ENCODE results near the gene TMX3. TPM values are rescaled to one million over a fixed set of nuclear protein-coding genes. Genes with fewer than 3 reads are reported as not detected.
A peak's percentile ranks its signal among the peaks of the same experiment; 100 is the strongest.

Gene TMX3
- total RNA-seq, 1 donor from 2014 or later, result 64.6 TPM

DNA sequence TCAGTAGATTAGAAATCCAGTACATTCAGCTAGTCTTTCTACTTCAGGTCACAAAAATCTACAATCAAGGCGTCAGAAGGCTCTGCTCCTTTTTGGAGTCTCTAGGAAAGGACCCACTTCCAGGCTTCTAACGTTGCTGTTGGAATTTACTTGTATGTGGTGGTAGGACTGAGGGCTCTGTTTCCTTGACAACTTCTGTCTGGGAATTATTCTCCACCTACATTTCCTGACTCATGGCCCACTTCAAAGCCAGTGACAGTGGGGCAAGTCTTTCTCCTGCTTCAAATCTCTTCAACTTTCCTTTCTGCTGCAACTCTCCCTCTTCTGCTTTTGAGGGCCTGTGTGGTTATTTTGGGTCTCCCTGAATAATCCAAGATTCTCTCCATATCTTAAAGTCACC, 10.4 kb upstream of the TMX3 start:
- Histone ChIP-seq H3K27me3 (ENCODE audit: insufficient read depth, low read length) (no peaks in the 10 kb centered on the region), H3K9me3 (ENCODE audit: insufficient read depth, low read depth, low read length) (no peaks in the 10 kb centered on the region), H2AFZ (ENCODE audit: low read depth, low read length) (no peak overlapping the region), H3K36me3 (ENCODE audit: insufficient read depth, low read length) (no peaks in the 10 kb centered on the region), H4K20me1 (ENCODE audit: insufficient read depth, low read length) (no peaks in the 10 kb centered on the region), H3K4me2 (ENCODE audit: low read length) (peak overlapping the region; percentile 28), H3K27ac (ENCODE audit: low read depth, low read length) (no peak overlapping the region), H3K4me3 (ENCODE audit: insufficient read depth, low read depth, low read length) (no peak overlapping the region), H3K79me2 (ENCODE audit: insufficient read depth, low read length) (no peaks in the 10 kb centered on the region), H3K9ac (ENCODE audit: low read length) (no peak overlapping the region), H3K4me1 (ENCODE audit: insufficient read depth, low read length) (peaks cover 2% of the 10 kb centered on the region)
- Mint-ChIP-seq H3K4me1 (ENCODE audit: low read depth, unreplicated experiment) (peaks cover 30% of the 10 kb centered on the region), H3K36me3 (ENCODE audit: low read depth, unreplicated experiment) (no peaks in the 10 kb centered on the region), H3K9me3 (ENCODE audit: unreplicated experiment) (no peaks in the 10 kb centered on the region), H3K27ac (ENCODE audit: unreplicated experiment) (peak overlapping the region; percentile 90), H3K4me3 (ENCODE audit: unreplicated experiment) (peak overlapping the region; percentile 0), H3K27me3 (ENCODE audit: low read depth, unreplicated experiment) (no peaks in the 10 kb centered on the region)
- TF ChIP-seq, protein P1, sequence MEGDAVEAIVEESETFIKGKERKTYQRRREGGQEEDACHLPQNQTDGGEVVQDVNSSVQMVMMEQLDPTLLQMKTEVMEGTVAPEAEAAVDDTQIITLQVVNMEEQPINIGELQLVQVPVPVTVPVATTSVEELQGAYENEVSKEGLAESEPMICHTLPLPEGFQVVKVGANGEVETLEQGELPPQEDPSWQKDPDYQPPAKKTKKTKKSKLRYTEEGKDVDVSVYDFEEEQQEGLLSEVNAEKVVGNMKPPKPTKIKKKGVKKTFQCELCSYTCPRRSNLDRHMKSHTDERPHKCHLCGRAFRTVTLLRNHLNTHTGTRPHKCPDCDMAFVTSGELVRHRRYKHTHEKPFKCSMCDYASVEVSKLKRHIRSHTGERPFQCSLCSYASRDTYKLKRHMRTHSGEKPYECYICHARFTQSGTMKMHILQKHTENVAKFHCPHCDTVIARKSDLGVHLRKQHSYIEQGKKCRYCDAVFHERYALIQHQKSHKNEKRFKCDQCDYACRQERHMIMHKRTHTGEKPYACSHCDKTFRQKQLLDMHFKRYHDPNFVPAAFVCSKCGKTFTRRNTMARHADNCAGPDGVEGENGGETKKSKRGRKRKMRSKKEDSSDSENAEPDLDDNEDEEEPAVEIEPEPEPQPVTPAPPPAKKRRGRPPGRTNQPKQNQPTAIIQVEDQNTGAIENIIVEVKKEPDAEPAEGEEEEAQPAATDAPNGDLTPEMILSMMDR (IDR thresholded peaks at IDR 0.05; ENCODE audit: insufficient read depth, low read depth, low read length), result no peak
- no peak for TF ChIP-seq EZH2 (IDR thresholded peaks at IDR 0.05; ENCODE audit: insufficient read depth, low read length)
- DNase-seq (ENCODE audit: low read depth) (peak; percentile 79), FAIRE-seq (no peak)

DNA sequence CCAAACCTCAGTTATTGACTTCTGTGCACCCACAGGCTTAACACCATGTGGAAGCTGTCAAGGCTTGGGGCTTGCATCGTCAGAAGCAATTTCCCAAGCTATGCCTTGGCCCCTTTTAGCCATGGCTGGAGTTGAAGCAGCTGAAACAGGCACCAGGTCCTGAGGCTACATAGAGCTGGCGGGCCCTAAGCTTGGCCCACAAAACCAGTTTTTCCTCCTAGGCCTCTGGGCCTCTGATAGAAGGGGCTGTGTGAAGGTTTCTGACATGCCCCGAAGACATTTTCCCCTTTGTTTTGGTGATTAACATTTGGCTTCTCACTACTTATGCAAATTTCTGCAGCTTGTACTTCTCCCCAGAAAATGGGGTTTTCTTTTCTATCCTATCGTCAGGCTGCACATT, 9.1 kb upstream of the TMX3 start:
- no peaks in the 10 kb centered on the region for H3K9me3 ChIP-seq (ENCODE audit: insufficient read depth, low read depth, low read length)
- no peak overlapping the region for H3K4me2 ChIP-seq (ENCODE audit: low read length)
- no peaks in the 10 kb centered on the region for H3K27me3 ChIP-seq (ENCODE audit: insufficient read depth, low read length)
- H3K4me3 Mint-ChIP-seq (ENCODE audit: unreplicated experiment), result no peak overlapping the region
- no peak for TF ChIP-seq EZH2 (IDR thresholded peaks at IDR 0.05; ENCODE audit: insufficient read depth, low read length)
- TF ChIP-seq, protein P1 (IDR thresholded peaks at IDR 0.05; ENCODE audit: insufficient read depth, low read depth, low read length), result no peak
- H3K27ac ChIP-seq (ENCODE audit: low read depth, low read length), result no peak overlapping the region
- H4K20me1 ChIP-seq (ENCODE audit: insufficient read depth, low read length), result no peaks in the 10 kb centered on the region
- peaks cover 2% of the 10 kb centered on the region for H3K4me1 ChIP-seq (ENCODE audit: insufficient read depth, low read length)
- no peaks in the 10 kb centered on the region for H3K36me3 Mint-ChIP-seq (ENCODE audit: low read depth, unreplicated experiment)
- no peak overlapping the region for H3K9ac ChIP-seq (ENCODE audit: low read length)
- H3K9me3 Mint-ChIP-seq (ENCODE audit: unreplicated experiment), result no peaks in the 10 kb centered on the region
- H3K27ac Mint-ChIP-seq (ENCODE audit: unreplicated experiment), result no peak overlapping the region
- FAIRE-seq (no peak), DNase-seq (ENCODE audit: low read depth) (no peak)
- H3K79me2 ChIP-seq (ENCODE audit: insufficient read depth, low read length), result no peaks in the 10 kb centered on the region
- H3K36me3 ChIP-seq (ENCODE audit: insufficient read depth, low read length), result no peaks in the 10 kb centered on the region
- H3K27me3 Mint-ChIP-seq (ENCODE audit: low read depth, unreplicated experiment), result no peaks in the 10 kb centered on the region
- no peak overlapping the region for H2AFZ ChIP-seq (ENCODE audit: low read depth, low read length)
- peaks cover 30% of the 10 kb centered on the region for H3K4me1 Mint-ChIP-seq (ENCODE audit: low read depth, unreplicated experiment)
- H3K4me3 ChIP-seq (ENCODE audit: insufficient read depth, low read depth, low read length), result no peak overlapping the region

DNA sequence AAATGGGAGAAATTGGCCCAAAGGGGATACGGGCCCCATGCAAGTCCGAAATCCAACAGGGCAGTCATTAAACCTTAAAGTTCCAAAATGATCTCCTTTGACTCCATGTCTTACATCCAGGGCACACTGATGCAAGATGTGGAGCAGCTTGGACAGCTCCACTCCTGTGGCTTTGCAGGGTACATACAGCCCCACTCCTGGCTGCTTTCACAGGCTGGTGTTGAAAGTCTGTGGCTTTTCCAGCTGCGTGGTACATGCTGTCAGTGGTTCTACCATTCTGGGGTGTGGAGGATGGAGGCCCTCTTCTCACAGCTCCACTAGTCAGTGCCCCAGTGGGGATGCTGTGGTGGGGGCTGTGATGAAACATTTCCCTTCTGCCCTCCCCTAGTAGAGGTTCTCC, 8.6 kb upstream of the TMX3 start:
- TF ChIP-seq, protein P1 (IDR thresholded peaks at IDR 0.05; ENCODE audit: insufficient read depth, low read depth, low read length), result no peak
- Histone ChIP-seq H3K27me3 (ENCODE audit: insufficient read depth, low read length) (no peaks in the 10 kb centered on the region), H3K4me3 (ENCODE audit: insufficient read depth, low read depth, low read length) (no peak overlapping the region), H3K79me2 (ENCODE audit: insufficient read depth, low read length) (no peaks in the 10 kb centered on the region), H3K36me3 (ENCODE audit: insufficient read depth, low read length) (no peaks in the 10 kb centered on the region), H3K27ac (ENCODE audit: low read depth, low read length) (no peak overlapping the region), H3K4me1 (ENCODE audit: insufficient read depth, low read length) (peaks cover 2% of the 10 kb centered on the region), H2AFZ (ENCODE audit: low read depth, low read length) (no peak overlapping the region), H3K4me2 (ENCODE audit: low read length) (no peak overlapping the region), H3K9me3 (ENCODE audit: insufficient read depth, low read depth, low read length) (no peaks in the 10 kb centered on the region), H4K20me1 (ENCODE audit: insufficient read depth, low read length) (no peaks in the 10 kb centered on the region), H3K9ac (ENCODE audit: low read length) (no peak overlapping the region)
- no peak for DNase-seq (ENCODE audit: low read depth)
- no peaks in the 10 kb centered on the region for H3K27me3 Mint-ChIP-seq (ENCODE audit: low read depth, unreplicated experiment)
- no peak for FAIRE-seq
- H3K4me3 Mint-ChIP-seq (ENCODE audit: unreplicated experiment), result no peak overlapping the region
- no peaks in the 10 kb centered on the region for H3K36me3 Mint-ChIP-seq (ENCODE audit: low read depth, unreplicated experiment)
- no peak overlapping the region for H3K27ac Mint-ChIP-seq (ENCODE audit: unreplicated experiment)
- peaks cover 30% of the 10 kb centered on the region for H3K4me1 Mint-ChIP-seq (ENCODE audit: low read depth, unreplicated experiment)
- H3K9me3 Mint-ChIP-seq (ENCODE audit: unreplicated experiment), result no peaks in the 10 kb centered on the region

All from astrocyte (in vitro differentiated cells and primary cell).